T47D (cell line): Measurements from ENCODE around the gene IMPDH2.

ENCODE experiments used
- DNase-seq, 2 experiments: peaks; one replicate each; pipeline versions ENCODE4 v3.0.0 to v3.0.0-alpha.2; 2011 to 2012; ENCODE audit warnings: low read depth in 1 of 2, low spot score in 1 of 2
- JUND ChIP-seq: IDR thresholded peaks from 2 replicates; pipeline ENCODE4 v1.6.1; 2012; ENCODE audit warnings: low read depth
- in situ Hi-C: cut with HindIII; loops from 2 replicates; pipeline ENCODE4 v1.10.0; 2016; ENCODE audit warnings: low sequenced_read_pairs, low pct_unique_long_range_greater_than_20kb

The IMPDH2 gene

GRCh38 chr3:48979451-48979850 is 49.7 kb downstream of the IMPDH2 start:
- no peak for DNase-seq
- in situ Hi-C loops = no loop called here
- no peak for TF ChIP-seq JUND
